SK-N-MC (cell line): ENCODE data around the gene INF2.

ENCODE experiments used
- DNase-seq: peaks from one replicate; pipeline ENCODE4 v3.0.0-alpha.2; 2011; ENCODE audit warnings: low read depth, low spot score
- H3K27ac ChIP-seq: fragments of 200-600 bp; sonication (generic); 2 replicates; pipeline ENCODE4 v1.5.1; 2016; ENCODE audit warnings: mixed run types
- H3K36me3 ChIP-seq: fragments of 200-600 bp; sonication (generic); 2 replicates; pipeline ENCODE4 v1.6.1; 2017; ENCODE audit warnings: antibody characterized with exemption, low read length, mixed read lengths; ENCODE audit not compliant: insufficient read depth
- H3K4me3 ChIP-seq: fragments of 200-600 bp; sonication (generic); 2 replicates; pipeline ENCODE4 v1.5.1; 2016
- H3K9ac ChIP-seq: fragments of 200-600 bp; sonication (generic); 2 replicates; pipeline ENCODE4 v1.8.0; 2017; ENCODE audit warnings: mixed run types, mixed read lengths; ENCODE audit not compliant: insufficient read length
- H3K9me3 ChIP-seq: fragments of 200-600 bp; sonication (generic); 2 replicates; pipeline ENCODE4 v1.6.1; 2017; ENCODE audit warnings: low read depth, mild to moderate bottlenecking, antibody characterized with exemption, low read length, moderate library complexity, mixed read lengths
- EZH2 ChIP-seq: fragments of 200-600 bp; sonication (generic); IDR thresholded peaks from one replicate; pipeline ENCODE4 v1.6.1; 2017; ENCODE audit warnings: antibody characterized with exemption
- FOXP2 ChIP-seq: optimal IDR thresholded peaks from 2 replicates; pipeline ENCODE3; 2011; ENCODE audit warnings: mild to moderate bottlenecking, moderate library complexity; ENCODE audit not compliant: insufficient read depth; ENCODE audit errors: extremely low read length, control extremely low read depth
- POLR2AphosphoS5 ChIP-seq: IDR thresholded peaks from 2 replicates; pipeline ENCODE4 v1.6.1; 2012; ENCODE audit warnings: mild to moderate bottlenecking, low read depth, low read length, borderline replicate concordance

The INF2 gene

GRCh38 chr14:104751539-104752422 lies 62.4 kb downstream of the INF2 start:
- H3K9ac ChIP-seq, result peak overlapping the region; percentile 78
- peak overlapping the region; percentile 81 for H3K27ac ChIP-seq
- no peaks in the 10 kb centered on the region for H3K9me3 ChIP-seq
- no peak for TF ChIP-seq POLR2AphosphoS5
- TF ChIP-seq FOXP2, result no peak
- no peak for TF ChIP-seq EZH2
- H3K36me3 ChIP-seq, result peaks cover 8% of the 10 kb centered on the region; the same call in 1 of the 2 replicates
- peak overlapping the region; percentile 92 for H3K4me3 ChIP-seq
- DNase-seq, result no peak

GRCh38 chr14:104752423-104752734 lies 63.0 kb downstream of the INF2 start:
- Histone ChIP-seq H3K27ac (peak overlapping the region; percentile 81), H3K9ac (peak overlapping the region; percentile 78), H3K36me3 (peaks cover 14% of the 10 kb centered on the region; the same call in 1 of the 2 replicates), H3K4me3 (peak overlapping the region; percentile 92), H3K9me3 (no peaks in the 10 kb centered on the region)
- no peak for DNase-seq
- TF ChIP-seq FOXP2 (no peak), EZH2 (no peak), POLR2AphosphoS5 (peak; percentile 66; the same call in 1 of the 2 replicates)

GRCh38 chr14:104752735-104753527 lies 63.5 kb downstream of the INF2 start, which contains the start of gene SIVA1:
Gene SIVA1 (plus strand): TSS chr14:104753147. CDS start chr14:104753202, 55 bp downstream.
- Histone ChIP-seq H3K9ac (peak within 1 kb of the TSS; percentile 98), H3K36me3 (peaks cover 16% of the 10 kb centered on the region; the same call in 1 of the 2 replicates), H3K4me3 (peak within 1 kb of the TSS; percentile 92), H3K9me3 (no peaks in the 10 kb centered on the region), H3K27ac (peak within 1 kb of the TSS; percentile 81)
- TF ChIP-seq FOXP2 (peak; percentile 77), POLR2AphosphoS5 (peak; percentile 91), EZH2 (no peak)
- peak; percentile 86 for DNase-seq

GRCh38 chr14:104753528-104754212 lies 64.3 kb downstream of the INF2 start:
- peak overlapping the region; percentile 92 for H3K4me3 ChIP-seq
- DNase-seq, result no peak

GRCh38 chr14:104754213-104754851 lies 64.9 kb downstream of the INF2 start:
- Histone ChIP-seq H3K36me3 (peaks cover 23% of the 10 kb centered on the region; the same call in 1 of the 2 replicates), H3K9me3 (no peaks in the 10 kb centered on the region), H3K27ac (no peak overlapping the region), H3K4me3 (peak overlapping the region; percentile 92), H3K9ac (peak overlapping the region; percentile 98)
- no peak for TF ChIP-seq POLR2AphosphoS5
- TF ChIP-seq EZH2, result no peak
- no peak for TF ChIP-seq FOXP2
- DNase-seq, result no peak

More at GRCh38 chr14:104753528-104754212, 64.3 kb downstream of the INF2 start:
- H3K27ac ChIP-seq, result no peak overlapping the region; the same call in 1 of the 2 replicates
- no peaks in the 10 kb centered on the region for H3K9me3 ChIP-seq
- peak overlapping the region; percentile 98 for H3K9ac ChIP-seq
- TF ChIP-seq POLR2AphosphoS5 (no peak), EZH2 (no peak), FOXP2 (no peak)
- peaks cover 16% of the 10 kb centered on the region; the same call in 1 of the 2 replicates for H3K36me3 ChIP-seq

GRCh38 chr14:104755621-104756020 lies 66.2 kb downstream of the INF2 start:
- Histone ChIP-seq H3K9ac (no peak overlapping the region), H3K9me3 (no peaks in the 10 kb centered on the region), H3K27ac (no peak overlapping the region), H3K36me3 (peaks cover 24% of the 10 kb centered on the region; the same call in 1 of the 2 replicates), H3K4me3 (no peak overlapping the region)
- TF ChIP-seq FOXP2, result no peak
- no peak for TF ChIP-seq POLR2AphosphoS5
- TF ChIP-seq EZH2, result no peak
- no peak for DNase-seq

- Histone ChIP-seq H3K36me3 (peaks cover 24% of the 10 kb centered on the region; the same call in 1 of the 2 replicates), H3K9ac (no peak overlapping the region), H3K4me3 (no peak overlapping the region), H3K27ac (no peak overlapping the region), H3K9me3 (no peaks in the 10 kb centered on the region)
- TF ChIP-seq FOXP2 (no peak), EZH2 (no peak), POLR2AphosphoS5 (no peak)
- DNase-seq, result no peak
Observed at GRCh38 chr14:104756477-104757237, 67.2 kb downstream of the INF2 start.
